Measurements from ENCODE around the gene KDM4E.
A peak's percentile ranks its signal among the peaks of the same experiment; 100 is the strongest.

KDM4E gene

GRCh38 chr11:95054356-95054755 lies 29.3 kb downstream of the KDM4E start:
- no peak for DNase-seq

- no peak for DNase-seq
These were observed 30.3 kb downstream of the KDM4E start for GRCh38 chr11:95055283-95055897.

GRCh38 chr11:95057959-95058358 lies 32.9 kb downstream of the KDM4E start:
- no peak for DNase-seq

GRCh38 chr11:95058621-95059020 lies 33.6 kb downstream of the KDM4E start:
- no peak for DNase-seq

- no peak for DNase-seq
These were observed 34.0 kb downstream of the KDM4E start for GRCh38 chr11:95059046-95059445.

- no peak for DNase-seq
These were observed 40.3 kb downstream of the KDM4E start for GRCh38 chr11:95065336-95065735.

- DNase-seq, result peak; percentile 83
These were observed 41.6 kb downstream of the KDM4E start, which contains the start of gene SRSF8 for GRCh38 chr11:95066716-95067038. SRSF8 (plus strand) TSS chr11:95066919; CDS start chr11:95067227, 308 bp downstream.

- peak; percentile 83 for DNase-seq
These were observed 42.2 kb downstream of the KDM4E start for GRCh38 chr11:95067039-95067840.

GRCh38 chr11:95067841-95068219 lies 42.8 kb downstream of the KDM4E start:
- DNase-seq, result no peak

GRCh38 chr11:95068549-95068948 lies 43.5 kb downstream of the KDM4E start:
- DNase-seq, result peak; percentile 88

- no peak for DNase-seq
These were observed 45.4 kb downstream of the KDM4E start for GRCh38 chr11:95070471-95070870.

- no peak for DNase-seq
These were observed 47.9 kb downstream of the KDM4E start for GRCh38 chr11:95072948-95073347.

- DNase-seq, result no peak
These were observed 49.9 kb downstream of the KDM4E start for GRCh38 chr11:95074792-95075563.

- DNase-seq, result peak; percentile 6
These were observed 51.4 kb downstream of the KDM4E start for GRCh38 chr11:95076416-95076815.

- DNase-seq, result no peak
These were observed 51.9 kb downstream of the KDM4E start for GRCh38 chr11:95076981-95077380.
